HEK293 (cell line): Measurements from ENCODE around the gene USO1.

Experiments
- CTCF ChIP-seq: fragments of 450-650 bp; formaldehyde crosslinking; IDR thresholded peaks from 2 replicates; pipeline ENCODE4 v1.5.1; 2016; ENCODE audit warnings: missing biosample characterization, missing genetic modification characterization
- PRDM10 ChIP-seq: fragments of 450-650 bp; formaldehyde crosslinking; IDR thresholded peaks from 2 replicates; pipeline ENCODE4 v1.5.1; 2016; ENCODE audit warnings: missing biosample characterization, missing genetic modification characterization
- PRDM2 ChIP-seq: fragments of 450-650 bp; formaldehyde crosslinking; IDR thresholded peaks from 2 replicates; pipeline ENCODE4 v1.5.1; 2016; ENCODE audit warnings: missing biosample characterization, missing genetic modification characterization, borderline replicate concordance
- ZNF335 ChIP-seq: fragments of 450-650 bp; formaldehyde crosslinking; conservative IDR thresholded peaks from 2 replicates; pipeline ENCODE4 v1.5.1; 2016; ENCODE audit warnings: missing biosample characterization, missing genetic modification characterization

GRCh38 chr4:75786938-75787337 is 62.6 kb downstream of the USO1 start:
- TF ChIP-seq CTCF (tag by site-specific recombination) (no peak), PRDM10 (tag by site-specific recombination) (no peak), PRDM2 (tag by site-specific recombination) (no peak), ZNF335 (tag by site-specific recombination) (no peak)
